Activated T-cell treated with anti-CD3 and anti-CD28 coated beads, Interleukin-2, amount 50 U/mL, for 4 hours (primary cell): ENCODE results near the gene CTSC. TPM values are rescaled to one million over a fixed set of nuclear protein-coding genes. Genes with fewer than 3 reads are reported as not detected.
"Not testable (repeated sequence)": the region's sequence is repeated elsewhere in the genome, so short reads cannot be mapped to it uniquely, and the experiment has no call there.

ENCODE experiments used
- ATAC-seq, 2 donors: fragments of 200-7000 bp; cut with Tn5 transposase; one replicate each; pipeline ENCODE4 v1.10.0; 2021
- DNase-seq: peaks from one replicate; pipeline ENCODE4 v3.0.0-alpha.2; 2020
- H3K27me3 Mint-ChIP-seq: one replicate; pipeline ENCODE4 v1.8.0; 2021; ENCODE audit warnings: low read depth, mixed read lengths
- H3K36me3 Mint-ChIP-seq: one replicate; pipeline ENCODE4 v1.8.0; 2022; ENCODE audit warnings: mixed read lengths; ENCODE audit not compliant: insufficient read depth
- H3K4me1 Mint-ChIP-seq: one replicate; pipeline ENCODE4 v1.8.0; 2021; ENCODE audit warnings: low read depth, mixed read lengths
- H3K4me3 Mint-ChIP-seq: one replicate; pipeline ENCODE4 v1.8.0; 2021; ENCODE audit warnings: mild to moderate bottlenecking, moderate library complexity, mixed read lengths
- H3K9me3 Mint-ChIP-seq: one replicate; pipeline ENCODE4 v1.8.0; 2021; ENCODE audit warnings: mixed read lengths
- total RNA-seq, 3 donors: library from RNA; stranded (reverse); gene quantifications; one replicate each; pipeline ENCODE4 v1.2.1, GENCODE V29; 2021

CTSC gene
- total RNA-seq, 3 donors from 2014 or later: 67.2 to 129 (median 110) TPM

- H3K9me3 Mint-ChIP-seq: peaks cover 19% of the 10 kb centered on the region
- H3K36me3 Mint-ChIP-seq: peaks cover 56% of the 10 kb centered on the region
- ATAC-seq: no peak
Measured at GRCh38 chr11:88266157-88266556, 71.4 kb downstream of the CTSC start.

GRCh38 chr11:88259431-88259830 lies 78.1 kb downstream of the CTSC start:
- peaks cover 21% of the 10 kb centered on the region for H3K36me3 Mint-ChIP-seq
- H3K4me1 Mint-ChIP-seq: no peaks in the 10 kb centered on the region
- no peak for ATAC-seq
- H3K27me3 Mint-ChIP-seq: no peaks in the 10 kb centered on the region
- H3K9me3 Mint-ChIP-seq: peaks cover 58% of the 10 kb centered on the region
- no peak overlapping the region for H3K4me3 Mint-ChIP-seq
- DNase-seq: no peak

More at GRCh38 chr11:88266157-88266556, 71.4 kb downstream of the CTSC start:
- no peak overlapping the region for H3K4me3 Mint-ChIP-seq
- no peaks in the 10 kb centered on the region for H3K4me1 Mint-ChIP-seq
- H3K27me3 Mint-ChIP-seq: no peaks in the 10 kb centered on the region
- no peak for DNase-seq

GRCh38 chr11:88252208-88252607 lies 85.3 kb downstream of the CTSC start:
- no peak overlapping the region for H3K4me3 Mint-ChIP-seq
- H3K27me3 Mint-ChIP-seq: no peaks in the 10 kb centered on the region
- DNase-seq: no peak
- ATAC-seq: no peak
- H3K4me1 Mint-ChIP-seq: no peaks in the 10 kb centered on the region
- H3K36me3 Mint-ChIP-seq: no peaks in the 10 kb centered on the region
- peaks cover 12% of the 10 kb centered on the region for H3K9me3 Mint-ChIP-seq

- ATAC-seq (no peak), DNase-seq (no peak)
- no peaks in the 10 kb centered on the region for H3K27me3 Mint-ChIP-seq
- H3K9me3 Mint-ChIP-seq: peaks cover 10% of the 10 kb centered on the region
- peaks cover 1% of the 10 kb centered on the region for H3K36me3 Mint-ChIP-seq
- no peaks in the 10 kb centered on the region for H3K4me1 Mint-ChIP-seq
- no peak overlapping the region for H3K4me3 Mint-ChIP-seq
Measured at GRCh38 chr11:88250566-88251242, 86.8 kb downstream of the CTSC start.

GRCh38 chr11:88249706-88250105 lies 87.8 kb downstream of the CTSC start:
- DNase-seq: no peak
- peaks cover 3% of the 10 kb centered on the region for H3K36me3 Mint-ChIP-seq
- no peak overlapping the region for H3K4me3 Mint-ChIP-seq
- peaks cover 3% of the 10 kb centered on the region for H3K9me3 Mint-ChIP-seq
- no peaks in the 10 kb centered on the region for H3K4me1 Mint-ChIP-seq
- H3K27me3 Mint-ChIP-seq: no peaks in the 10 kb centered on the region
- no peak for ATAC-seq

GRCh38 chr11:88246696-88247095 lies 90.8 kb downstream of the CTSC start:
- Mint-ChIP-seq H3K9me3 (peaks cover 17% of the 10 kb centered on the region), H3K27me3 (no peaks in the 10 kb centered on the region), H3K36me3 (peaks cover 19% of the 10 kb centered on the region), H3K4me3 (no peak overlapping the region), H3K4me1 (no peaks in the 10 kb centered on the region)
- ATAC-seq (no peak), DNase-seq (no peak)

- not testable (repeated sequence) for DNase-seq, ATAC-seq, H3K27me3 Mint-ChIP-seq, H3K4me1 Mint-ChIP-seq, H3K4me3 Mint-ChIP-seq
- peaks cover 23% of the 10 kb centered on the region for H3K9me3 Mint-ChIP-seq
- H3K36me3 Mint-ChIP-seq: peaks cover 20% of the 10 kb centered on the region
Measured at GRCh38 chr11:88245576-88245975, 92.0 kb downstream of the CTSC start.

Other genes with a start within 250 kb of the CTSC start
- gene RAB38, start 162.3 kb downstream of the CTSC start, total RNA-seq: 1 to 10 TPM in 2 of 3 donors, under 1 TPM in 1; 0.92 to 2.8 (median 1.9) TPM